ENCODE data around the gene DHRS13.

Gene DHRS13

DNA sequence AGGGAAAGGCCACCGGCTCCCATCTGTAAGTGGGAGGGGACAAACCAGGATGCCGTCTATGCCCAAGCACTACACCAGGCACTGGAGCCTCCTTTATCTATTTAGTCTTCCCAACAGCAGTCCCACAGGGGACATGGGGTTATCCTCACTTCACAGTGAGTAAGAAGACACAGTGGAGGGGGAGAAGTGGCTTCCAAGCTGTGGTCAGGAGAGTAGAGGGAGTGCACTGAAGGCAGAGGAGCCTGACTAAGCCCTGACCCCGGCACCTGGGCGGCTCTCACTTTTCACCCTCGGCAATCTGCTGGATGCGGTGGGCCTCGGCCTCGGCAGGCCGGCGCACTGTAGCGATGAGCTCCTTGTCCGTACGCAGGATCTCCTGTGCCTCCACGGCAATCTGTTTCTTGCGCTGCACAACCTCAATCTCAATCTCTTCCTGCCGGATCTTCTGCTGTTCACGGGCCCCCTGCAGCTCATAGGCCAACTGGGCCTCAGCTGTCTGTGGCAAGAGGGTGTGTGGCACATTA lies 21.3 kb downstream of the DHRS13 start:
- Histone ChIP-seq H3K9me3 (ENCODE audit: severe bottlenecking) (no peaks in the 10 kb centered on the region), H3K36me3 (ENCODE audit: low read depth) (peaks cover 38% of the 10 kb centered on the region)
- no peak for DNase-seq (ENCODE audit: low spot score)

GRCh38 chr17:28880572-28880945 lies 22.3 kb downstream of the DHRS13 start:
- peak; percentile 67 for DNase-seq (ENCODE audit: low spot score)
- TF ChIP-seq, protein P1, sequence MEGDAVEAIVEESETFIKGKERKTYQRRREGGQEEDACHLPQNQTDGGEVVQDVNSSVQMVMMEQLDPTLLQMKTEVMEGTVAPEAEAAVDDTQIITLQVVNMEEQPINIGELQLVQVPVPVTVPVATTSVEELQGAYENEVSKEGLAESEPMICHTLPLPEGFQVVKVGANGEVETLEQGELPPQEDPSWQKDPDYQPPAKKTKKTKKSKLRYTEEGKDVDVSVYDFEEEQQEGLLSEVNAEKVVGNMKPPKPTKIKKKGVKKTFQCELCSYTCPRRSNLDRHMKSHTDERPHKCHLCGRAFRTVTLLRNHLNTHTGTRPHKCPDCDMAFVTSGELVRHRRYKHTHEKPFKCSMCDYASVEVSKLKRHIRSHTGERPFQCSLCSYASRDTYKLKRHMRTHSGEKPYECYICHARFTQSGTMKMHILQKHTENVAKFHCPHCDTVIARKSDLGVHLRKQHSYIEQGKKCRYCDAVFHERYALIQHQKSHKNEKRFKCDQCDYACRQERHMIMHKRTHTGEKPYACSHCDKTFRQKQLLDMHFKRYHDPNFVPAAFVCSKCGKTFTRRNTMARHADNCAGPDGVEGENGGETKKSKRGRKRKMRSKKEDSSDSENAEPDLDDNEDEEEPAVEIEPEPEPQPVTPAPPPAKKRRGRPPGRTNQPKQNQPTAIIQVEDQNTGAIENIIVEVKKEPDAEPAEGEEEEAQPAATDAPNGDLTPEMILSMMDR (IDR thresholded peaks at IDR 0.05; ENCODE audit: poor library complexity, severe bottlenecking), result no peak
- Histone ChIP-seq H3K4me3 (ENCODE audit: severe bottlenecking) (no peak overlapping the region), H3K9me3 (ENCODE audit: severe bottlenecking) (no peaks in the 10 kb centered on the region), H3K36me3 (ENCODE audit: low read depth) (peaks cover 38% of the 10 kb centered on the region), H3K27me3 (ENCODE audit: insufficient read depth, poor library complexity, severe bottlenecking) (no peaks in the 10 kb centered on the region), H3K4me1 (ENCODE audit: insufficient read depth, poor library complexity, severe bottlenecking) (peaks cover 20% of the 10 kb centered on the region), H3K27ac (ENCODE audit: poor library complexity, severe bottlenecking) (peak overlapping the region; percentile 65)
- peak; percentile 36; the same call in 1 of the 3 replicates for ATAC-seq (ENCODE audit: low read depth)

More for the DNA sequence above, 21.3 kb downstream of the DHRS13 start:
- ATAC-seq (ENCODE audit: low read depth), result no peak
- no peak overlapping the region for H3K4me3 ChIP-seq (ENCODE audit: severe bottlenecking)
- peaks cover 20% of the 10 kb centered on the region for H3K4me1 ChIP-seq (ENCODE audit: insufficient read depth, poor library complexity, severe bottlenecking)
- H3K27me3 ChIP-seq (ENCODE audit: insufficient read depth, poor library complexity, severe bottlenecking), result no peaks in the 10 kb centered on the region
- no peak overlapping the region for H3K27ac ChIP-seq (ENCODE audit: poor library complexity, severe bottlenecking)
- TF ChIP-seq, protein P1 (IDR thresholded peaks at IDR 0.05; ENCODE audit: poor library complexity, severe bottlenecking), result no peak

DNA sequence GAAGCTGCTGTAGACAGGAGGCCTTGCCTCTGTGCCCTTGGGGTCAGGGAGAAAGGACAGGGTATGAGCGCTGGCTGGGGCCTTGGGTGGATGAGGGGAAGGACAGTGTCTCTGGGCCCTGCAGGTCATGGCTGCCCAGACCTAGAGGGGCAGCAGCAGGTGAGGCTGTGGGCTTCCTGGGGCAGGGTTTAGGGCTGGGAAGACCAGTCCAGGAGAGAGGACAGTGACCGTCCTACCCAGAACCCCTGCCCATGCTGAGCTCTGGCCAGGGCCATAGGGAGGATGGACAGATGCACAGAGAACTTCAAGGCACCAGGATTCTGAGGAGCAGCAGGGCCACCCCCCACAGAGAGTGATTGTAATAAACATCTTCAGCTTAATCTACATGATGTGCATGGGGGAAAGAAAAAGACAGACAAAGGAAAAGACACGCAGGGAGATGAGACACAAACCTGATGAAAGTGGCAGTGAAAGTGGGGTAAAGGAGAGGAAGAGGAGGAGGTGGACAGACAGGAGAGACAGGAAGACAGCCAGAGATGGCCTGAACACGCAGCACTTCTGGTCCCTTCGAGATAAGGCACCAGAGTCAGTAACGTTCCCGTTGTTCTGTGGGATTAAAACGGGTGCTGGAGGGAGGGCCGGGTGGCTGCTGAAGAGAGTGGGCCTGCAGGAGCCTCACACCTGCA lies 22.9 kb downstream of the DHRS13 start:
- H3K36me3 ChIP-seq (ENCODE audit: low read depth), result peaks cover 38% of the 10 kb centered on the region

GRCh38 chr17:28878981-28879380 lies 23.9 kb downstream of the DHRS13 start:
- Histone ChIP-seq H3K4me3 (ENCODE audit: severe bottlenecking) (no peak overlapping the region), H3K9me3 (ENCODE audit: severe bottlenecking) (no peaks in the 10 kb centered on the region), H3K27ac (ENCODE audit: poor library complexity, severe bottlenecking) (peak overlapping the region; percentile 65), H3K4me1 (ENCODE audit: insufficient read depth, poor library complexity, severe bottlenecking) (peaks cover 23% of the 10 kb centered on the region), H3K36me3 (ENCODE audit: low read depth) (peaks cover 38% of the 10 kb centered on the region), H3K27me3 (ENCODE audit: insufficient read depth, poor library complexity, severe bottlenecking) (no peaks in the 10 kb centered on the region)
- peak; percentile 75 for ATAC-seq (ENCODE audit: low read depth)
- TF ChIP-seq, protein P1 (IDR thresholded peaks at IDR 0.05; ENCODE audit: poor library complexity, severe bottlenecking), result peak; percentile 78
- no peak for DNase-seq (ENCODE audit: low spot score)

More for the DNA sequence above, 22.9 kb downstream of the DHRS13 start:
- Histone ChIP-seq H3K9me3 (ENCODE audit: severe bottlenecking) (no peaks in the 10 kb centered on the region), H3K4me1 (ENCODE audit: insufficient read depth, poor library complexity, severe bottlenecking) (peaks cover 20% of the 10 kb centered on the region), H3K27me3 (ENCODE audit: insufficient read depth, poor library complexity, severe bottlenecking) (no peaks in the 10 kb centered on the region), H3K27ac (ENCODE audit: poor library complexity, severe bottlenecking) (peak overlapping the region; percentile 65), H3K4me3 (ENCODE audit: severe bottlenecking) (no peak overlapping the region)
- TF ChIP-seq, protein P1 (IDR thresholded peaks at IDR 0.05; ENCODE audit: poor library complexity, severe bottlenecking), result no peak
- ATAC-seq (ENCODE audit: low read depth) (no peak), DNase-seq (ENCODE audit: low spot score) (no peak)
